Stomach (tissue), 9 donors: ENCODE results near the gene NMRAL1. TPM values are rescaled to one million over a fixed set of nuclear protein-coding genes. Genes with fewer than 3 reads are reported as not detected.

Source experiments
- DNase-seq, 2 donors: peaks; one replicate each; pipeline versions ENCODE4 v3.0.0 to v3.0.0-alpha.2; 2013 to 2019
- H3K27ac ChIP-seq, 5 donors: fragments of 200-600 bp in 4 of 5; sonication (generic) in 4 of 5; one replicate each; pipeline ENCODE4 v1.5.1; 2013 to 2019; ENCODE audit warnings: mild to moderate bottlenecking in 1 of 5, moderate library complexity in 1 of 5
- H3K27me3 ChIP-seq, 3 donors: fragments of 200-600 bp; sonication (generic); one replicate each; pipeline ENCODE4 v1.5.1; 2017 to 2019; ENCODE audit warnings: mixed run types in 1 of 3
- H3K36me3 ChIP-seq, 4 donors: fragments of 200-600 bp; sonication (generic); 1 replicate in 3 of 4; 2 replicates in 1 of 4; pipeline ENCODE4 v1.5.1; 2016 to 2019
- H3K4me1 ChIP-seq, 4 donors: fragments of 200-600 bp; sonication (generic); one replicate each; pipeline ENCODE4 v1.5.1; 2016 to 2019
- H3K4me3 ChIP-seq, 4 donors: fragments of 200-600 bp; sonication (generic) in 3 of 4; one replicate each; pipeline ENCODE4 v1.5.1; 2016 to 2019; ENCODE audit warnings: mild to moderate bottlenecking in 1 of 4
- H3K9me3 ChIP-seq, 4 donors: fragments of 200-600 bp; sonication (generic); one replicate each; pipeline ENCODE4 v1.5.1; 2016 to 2019
- CTCF ChIP-seq, 7 experiments: fragments of 450-650 bp in 4 of 7; fragments of 200-600 bp in 3 of 7; sonication (generic) in 3 of 7; IDR thresholded peaks; one replicate each; pipeline ENCODE4 v1.5.1; 2016 to 2019; ENCODE audit warnings: antibody characterized with exemption in 7 of 7, control low read depth in 2 of 7, mild to moderate bottlenecking in 1 of 7
- EP300 ChIP-seq: sonication (generic); formaldehyde crosslinking; IDR thresholded peaks from one replicate; pipeline ENCODE4 v1.6.1; 2017; ENCODE audit warnings: antibody characterized with exemption
- POLR2A ChIP-seq, 4 donors: fragments of 450-650 bp; IDR thresholded peaks; one replicate each; pipeline ENCODE4 v1.6.1; 2016; ENCODE audit warnings: antibody characterized with exemption in 4 of 4, control low read depth in 2 of 4, mild to moderate bottlenecking in 1 of 4, moderate library complexity in 1 of 4
- POLR2AphosphoS5 ChIP-seq, 3 donors: sonication (generic); formaldehyde crosslinking; IDR thresholded peaks; one replicate each; pipeline ENCODE4 v1.6.1; 2016; ENCODE audit warnings: antibody characterized with exemption in 3 of 3
- WGBS, 5 donors: extraction: QIAGEN DNeasy Blood & Tissue Kit in 3 of 5; methylation state at CpG; one replicate each; pipeline versions ENCODE4 v1.1.5 to v1.1.7; 2013 to 2018; 5-methylcytosine and 5-hydroxymethylcytosine counted together
- intact Hi-C: fragments of 100-400 bp; cut with DNase I; formaldehyde crosslinking; loops from one replicate; pipeline ENCODE4 v1.15.1; 2023; ENCODE audit warnings: low total_unique reads
- polyA plus RNA-seq, 3 donors: library from polyadenylated mRNA; stranded (reverse); fragments of 200-250 nt; gene quantifications; one replicate each; pipeline ENCODE4 v1.2.3, GENCODE V29; 2013
- total RNA-seq, 5 donors: library from RNA; depleted of rRNA; stranded (reverse); fragments of >200 nt; gene quantifications; one replicate each; pipeline versions ENCODE4 v1.1.0 to v1.2.3, GENCODE V29; 2014 to 2016
- donor health status: healthy with polysubstance abuse.
- donor health status: Bipolar disorder and iron deficiency.
- donor health status: healthy.

NMRAL1 gene
- total and polyA plus RNA-seq, 8 donors = 22.8 to 126 (median 79.2) TPM

GRCh38 chr16:4452674-4453073, 21.8 kb downstream of the NMRAL1 start:
- DNase-seq = no peak
- Histone ChIP-seq H3K36me3 (peaks cover 73 to 100% (median 99%) of the 10 kb centered on the region in 4 donors), H3K27ac (no peak overlapping the region), H3K4me1 (no peaks in the 10 kb centered on the region), H3K4me3 (no peak overlapping the region), H3K9me3 (no peaks in the 10 kb centered on the region), H3K27me3 (no peaks in the 10 kb centered on the region)
- TF ChIP-seq POLR2A (IDR thresholded peaks at IDR 0.05) = no peak
- TF ChIP-seq POLR2AphosphoS5 (IDR thresholded peaks at IDR 0.05) = no peak
- intact Hi-C loops = no loop called here
- WGBS, 5 donors = 93 to 100% (median 98%) methylated on average over 5 of the region's 5 CpGs

GRCh38 chr16:4450931-4451519, 23.4 kb downstream of the NMRAL1 start:
- H3K4me1 ChIP-seq = no peaks in the 10 kb centered on the region
- H3K9me3 ChIP-seq = no peaks in the 10 kb centered on the region
- H3K27ac ChIP-seq = no peak overlapping the region
- H3K4me3 ChIP-seq = no peak overlapping the region
- WGBS, 5 donors = 89 to 96% (median 93%) methylated on average over 14 of the region's 14 CpGs
- H3K27me3 ChIP-seq = no peaks in the 10 kb centered on the region
- H3K36me3 ChIP-seq = peaks cover 70 to 100% (median 99%) of the 10 kb centered on the region in 4 donors
- TF ChIP-seq POLR2AphosphoS5 (IDR thresholded peaks at IDR 0.05) (no peak), CTCF (IDR thresholded peaks at IDR 0.05) (no peak), POLR2A (IDR thresholded peaks at IDR 0.05) (no peak), EP300 (no peak)
- no peak for DNase-seq
- intact Hi-C loops = no loop called here

- no peaks in the 10 kb centered on the region for H3K9me3 ChIP-seq
- intact Hi-C loops = no loop called here
- no peaks in the 10 kb centered on the region for H3K4me1 ChIP-seq
- H3K27ac ChIP-seq = no peak overlapping the region
- DNase-seq = no peak
- peaks cover 70 to 100% (median 99%) of the 10 kb centered on the region in 4 donors for H3K36me3 ChIP-seq
- WGBS, 5 donors = 93 to 98% (median 93%) methylated on average over 11 to 14 of the region's 14 CpGs
- no peak overlapping the region for H3K4me3 ChIP-seq
- H3K27me3 ChIP-seq = no peaks in the 10 kb centered on the region
- TF ChIP-seq POLR2AphosphoS5 (IDR thresholded peaks at IDR 0.05) (no peak), POLR2A (IDR thresholded peaks at IDR 0.05) (no peak)
Observed at GRCh38 chr16:4450430-4450829, 24.0 kb downstream of the NMRAL1 start.

- Histone ChIP-seq H3K9me3 (no peaks in the 10 kb centered on the region), H3K36me3 (peaks cover 94 to 100% (median 100%) of the 10 kb centered on the region in 4 donors), H3K4me3 (no peak overlapping the region), H3K27me3 (no peaks in the 10 kb centered on the region), H3K4me1 (no peaks in the 10 kb centered on the region), H3K27ac (no peak overlapping the region)
- WGBS, 5 donors = 85 to 93% (median 90%) methylated on average over 3 to 4 of the region's 4 CpGs
- intact Hi-C loops = no loop called here
- TF ChIP-seq POLR2A (IDR thresholded peaks at IDR 0.05) (no peak), POLR2AphosphoS5 (IDR thresholded peaks at IDR 0.05) (no peak), EP300 (no peak), CTCF (IDR thresholded peaks at IDR 0.05) (no peak)
- no peak for DNase-seq
Observed at GRCh38 chr16:4443986-4444385, 30.4 kb downstream of the NMRAL1 start.

- WGBS, 5 donors = 70 to 83% (median 75%) methylated on average over 5 of the region's 5 CpGs
- H3K27me3 ChIP-seq = no peaks in the 10 kb centered on the region
- no peak overlapping the region for H3K4me3 ChIP-seq
- DNase-seq = no peak
- intact Hi-C loops = no loop called here
- TF ChIP-seq POLR2A (IDR thresholded peaks at IDR 0.05) (no peak), POLR2AphosphoS5 (IDR thresholded peaks at IDR 0.05) (no peak), EP300 (no peak), CTCF (IDR thresholded peaks at IDR 0.05) (no peak)
- no peak overlapping the region for H3K27ac ChIP-seq
- no peaks in the 10 kb centered on the region for H3K4me1 ChIP-seq
- no peaks in the 10 kb centered on the region for H3K9me3 ChIP-seq
- H3K36me3 ChIP-seq = peaks cover 91 to 100% (median 100%) of the 10 kb centered on the region in 4 donors
Observed at GRCh38 chr16:4443271-4443670, 31.2 kb downstream of the NMRAL1 start.
